Uterus (tissue), 4 donors: ENCODE data around the gene ARHGAP4. TPM values are rescaled to one million over a fixed set of nuclear protein-coding genes. Genes with fewer than 3 reads are reported as not detected.

ENCODE experiments used
- DNase-seq, 2 donors: peaks; one replicate each; pipeline ENCODE4 v3.0.0-alpha.2; 2019 to 2020
- H3K27ac ChIP-seq, 2 donors: fragments of 200-600 bp; sonication (generic); 1 replicate in 1 of 2; 2 replicates in 1 of 2; pipeline ENCODE4 v1.5.1; 2016 to 2018
- H3K27me3 ChIP-seq, 2 donors: fragments of 200-600 bp; sonication (generic); one replicate each; pipeline ENCODE4 v1.5.1; 2018 to 2019; ENCODE audit warnings: control low read depth in 1 of 2
- H3K36me3 ChIP-seq, 2 donors: fragments of 200-600 bp; sonication (generic); one replicate each; pipeline ENCODE4 v1.5.1; 2019; ENCODE audit warnings: control low read depth in 1 of 2
- H3K4me1 ChIP-seq, 2 donors: fragments of 200-600 bp; sonication (generic); one replicate each; pipeline ENCODE4 v1.5.1; 2018 to 2019; ENCODE audit warnings: control low read depth in 1 of 2
- H3K4me3 ChIP-seq, 2 donors: fragments of 200-600 bp; sonication (generic); 1 replicate in 1 of 2; 2 replicates in 1 of 2; pipeline ENCODE4 v1.5.1; 2018 to 2019; ENCODE audit warnings: mild to moderate bottlenecking in 1 of 2
- H3K9me3 ChIP-seq, 2 donors: fragments of 200-600 bp; sonication (generic); one replicate each; pipeline ENCODE4 v1.5.1; 2019; ENCODE audit warnings: control low read depth in 1 of 2
- POLR2A ChIP-seq, 2 donors: fragments of 450-650 bp; IDR thresholded peaks; one replicate each; pipeline ENCODE4 v1.6.1; 2016; ENCODE audit warnings: antibody characterized with exemption in 2 of 2, mild to moderate bottlenecking in 1 of 2, moderate library complexity in 1 of 2
- intact Hi-C: fragments of 100-400 bp; cut with DNase I; formaldehyde crosslinking; loops from one replicate; pipeline ENCODE4 v1.15.1; 2023; ENCODE audit warnings: low total_unique reads
- total RNA-seq, 4 donors: library from RNA; depleted of rRNA in 3 of 4; stranded (reverse); fragments of >200 nt in 3 of 4; gene quantifications; one replicate each; pipeline versions ENCODE4 v1.1.0 to v1.2.4, GENCODE V29; 2014 to 2023
- TF ChIP-seq, protein P1 (sequence below), 4 experiments: fragments of 200-600 bp in 2 of 4; fragments of 450-650 bp in 2 of 4; sonication (generic) in 2 of 4; IDR thresholded peaks; one replicate each; pipeline ENCODE4 v1.5.1; 2016 to 2019; ENCODE audit warnings: antibody characterized with exemption in 4 of 4, mild to moderate bottlenecking in 2 of 4, moderate library complexity in 1 of 4
- donor health status: DM: yes; HTN: yes; CAD: no.

The ARHGAP4 gene
- total RNA-seq, 4 donors from 2014 or later = 5.1 to 28.3 (median 15.8) TPM

DNA sequence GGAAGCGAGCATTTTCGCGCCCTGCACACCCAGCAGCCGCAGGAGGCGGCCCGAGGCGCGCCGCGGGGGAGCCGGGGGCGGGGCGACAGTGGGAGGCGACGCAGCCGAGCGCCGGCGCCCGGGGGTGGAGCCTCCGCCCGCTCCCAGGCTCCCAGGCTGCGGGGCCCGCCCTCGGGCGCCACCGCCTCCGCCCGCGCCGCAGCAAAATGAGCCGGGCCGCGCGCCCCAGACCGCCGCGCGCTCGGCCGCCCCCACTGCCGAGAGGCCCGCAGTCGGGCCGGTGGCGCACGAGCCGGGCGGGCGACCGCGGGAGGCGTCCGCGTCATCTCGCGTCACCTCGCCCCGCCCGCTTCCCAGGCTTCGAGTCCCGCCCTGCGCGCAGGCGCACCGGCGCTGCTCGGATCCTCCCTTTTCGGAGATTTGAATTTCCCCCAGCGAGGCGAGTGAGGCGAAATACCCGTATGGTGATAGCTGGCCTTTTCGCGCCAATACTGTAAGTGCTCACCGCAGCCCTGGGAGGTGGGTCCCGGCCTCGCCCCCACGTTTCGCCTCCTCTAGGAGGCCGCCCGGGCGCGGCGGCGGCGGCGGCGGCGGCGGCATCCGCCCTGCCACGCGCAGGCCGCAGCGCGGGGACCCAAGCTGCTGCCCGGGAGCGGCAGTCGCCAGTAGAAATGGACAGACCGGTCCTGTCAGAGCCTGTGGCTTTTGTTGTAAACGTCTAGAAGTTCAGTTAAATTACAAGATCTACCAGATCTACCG, 46.5 kb upstream of the ARHGAP4 start, which contains the start of gene TMEM187:
TMEM187 (plus strand) TSS at position 387 of the 759 bp plus-strand sequence. CDS start 9,309 bp downstream, outside the sequence.
- peak within 1 kb of the TSS; percentile 99 for H3K27ac ChIP-seq
- peaks cover 0 to 5% of the 10 kb centered on the region in 2 donors for H3K4me1 ChIP-seq
- no peaks in the 10 kb centered on the region for H3K36me3 ChIP-seq
- peak within 1 kb of the TSS; percentile 52 to 96 for H3K4me3 ChIP-seq
- intact Hi-C loops = no loop called here
- TF ChIP-seq, protein P1, sequence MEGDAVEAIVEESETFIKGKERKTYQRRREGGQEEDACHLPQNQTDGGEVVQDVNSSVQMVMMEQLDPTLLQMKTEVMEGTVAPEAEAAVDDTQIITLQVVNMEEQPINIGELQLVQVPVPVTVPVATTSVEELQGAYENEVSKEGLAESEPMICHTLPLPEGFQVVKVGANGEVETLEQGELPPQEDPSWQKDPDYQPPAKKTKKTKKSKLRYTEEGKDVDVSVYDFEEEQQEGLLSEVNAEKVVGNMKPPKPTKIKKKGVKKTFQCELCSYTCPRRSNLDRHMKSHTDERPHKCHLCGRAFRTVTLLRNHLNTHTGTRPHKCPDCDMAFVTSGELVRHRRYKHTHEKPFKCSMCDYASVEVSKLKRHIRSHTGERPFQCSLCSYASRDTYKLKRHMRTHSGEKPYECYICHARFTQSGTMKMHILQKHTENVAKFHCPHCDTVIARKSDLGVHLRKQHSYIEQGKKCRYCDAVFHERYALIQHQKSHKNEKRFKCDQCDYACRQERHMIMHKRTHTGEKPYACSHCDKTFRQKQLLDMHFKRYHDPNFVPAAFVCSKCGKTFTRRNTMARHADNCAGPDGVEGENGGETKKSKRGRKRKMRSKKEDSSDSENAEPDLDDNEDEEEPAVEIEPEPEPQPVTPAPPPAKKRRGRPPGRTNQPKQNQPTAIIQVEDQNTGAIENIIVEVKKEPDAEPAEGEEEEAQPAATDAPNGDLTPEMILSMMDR (IDR thresholded peaks at IDR 0.05) = peak in 1 of 4 experiments; percentile 24
- TF ChIP-seq POLR2A (IDR thresholded peaks at IDR 0.05) = peak; percentile 35 to 71
- DNase-seq = peak; percentile 87 to 88
- no peaks in the 10 kb centered on the region for H3K27me3 ChIP-seq
- no peaks in the 10 kb centered on the region for H3K9me3 ChIP-seq

- H3K27me3 ChIP-seq = no peaks in the 10 kb centered on the region
- H3K27ac ChIP-seq = peak within 1 kb of the TSS; percentile 99
- H3K36me3 ChIP-seq = no peaks in the 10 kb centered on the region
- peak; percentile 25 to 30 for TF ChIP-seq POLR2A (IDR thresholded peaks at IDR 0.05)
- TF ChIP-seq, protein P1 (IDR thresholded peaks at IDR 0.05) = no peak
- H3K4me3 ChIP-seq = peak within 1 kb of the TSS; percentile 52 to 96
- no peaks in the 10 kb centered on the region for H3K9me3 ChIP-seq
- H3K4me1 ChIP-seq = peaks cover 0 to 5% of the 10 kb centered on the region in 2 donors
- DNase-seq = peak; percentile 94 to 96
- intact Hi-C loops = no loop called here
Observed at GRCh38 chrX:153971450-153972367, 45.6 kb upstream of the ARHGAP4 start, which contains the start of gene HCFC1. HCFC1 (minus strand) TSS chrX:153971818; CDS start chrX:153970840, 978 bp downstream.

- intact Hi-C loops = no loop called here
- peaks cover 0 to 5% of the 10 kb centered on the region in 2 donors for H3K4me1 ChIP-seq
Observed at GRCh38 chrX:153971124-153971449, 45.0 kb upstream of the ARHGAP4 start.

DNA sequence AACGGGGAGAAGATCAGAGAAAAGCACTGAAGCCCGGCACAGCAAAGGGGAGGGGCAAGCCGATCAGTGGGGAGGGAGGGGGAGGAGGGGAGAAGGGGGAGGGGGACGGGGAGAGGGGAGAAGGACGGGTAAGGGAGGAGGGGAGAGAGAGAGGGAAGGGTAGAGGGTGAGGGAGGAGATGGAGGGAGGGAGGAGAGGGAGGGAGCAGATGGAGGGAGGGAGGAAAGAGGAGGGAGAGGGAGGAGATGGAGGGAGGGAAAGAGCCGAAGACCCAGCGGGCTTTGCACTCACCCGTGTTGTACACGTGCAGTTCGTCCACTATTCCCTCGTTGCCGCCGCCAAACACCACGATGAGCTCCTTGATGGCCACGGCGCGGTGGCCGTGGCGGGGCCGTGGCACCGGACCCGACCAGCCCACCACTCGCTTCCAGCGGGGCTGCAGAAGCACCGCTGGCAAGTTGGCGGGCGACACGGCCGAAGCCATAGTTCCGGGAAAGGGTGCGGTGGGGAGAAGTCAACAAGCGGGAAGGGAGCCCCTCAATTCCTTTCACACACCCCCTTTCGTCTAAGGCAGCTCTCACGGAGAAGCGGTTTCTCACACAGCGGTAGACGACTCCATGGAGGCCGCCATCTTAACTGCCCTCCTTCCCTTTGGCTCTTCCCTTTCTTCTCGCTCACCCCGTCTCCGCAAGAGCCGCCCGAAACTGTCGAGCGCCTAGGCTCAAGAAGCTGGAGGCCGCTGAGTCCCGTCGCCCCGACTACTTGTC, 44.5 kb upstream of the ARHGAP4 start:
- H3K27me3 ChIP-seq = no peaks in the 10 kb centered on the region
- peaks cover 0 to 5% of the 10 kb centered on the region in 2 donors for H3K4me1 ChIP-seq
- no peak for TF ChIP-seq POLR2A (IDR thresholded peaks at IDR 0.05)
- TF ChIP-seq, protein P1 (IDR thresholded peaks at IDR 0.05) = no peak
- DNase-seq = peak; percentile 56 to 71
- intact Hi-C loops = no loop called here
- H3K36me3 ChIP-seq = no peaks in the 10 kb centered on the region
- peak overlapping the region; percentile 99 for H3K27ac ChIP-seq
- no peaks in the 10 kb centered on the region for H3K9me3 ChIP-seq
- H3K4me3 ChIP-seq = peak overlapping the region; percentile 52 to 96

More at GRCh38 chrX:153971124-153971449, 45.0 kb upstream of the ARHGAP4 start:
- TF ChIP-seq POLR2A (IDR thresholded peaks at IDR 0.05) = peak in 1 of 2 donors; percentile 41
- TF ChIP-seq, protein P1 (IDR thresholded peaks at IDR 0.05) = no peak
- Histone ChIP-seq H3K36me3 (no peaks in the 10 kb centered on the region), H3K4me3 (peak overlapping the region; percentile 52 to 96), H3K27me3 (no peaks in the 10 kb centered on the region), H3K27ac (peak overlapping the region; percentile 99), H3K9me3 (no peaks in the 10 kb centered on the region)
- DNase-seq = peak; percentile 91
